Activated T-cell treated with anti-CD3 and anti-CD28 coated beads, Interleukin-2, amount 50 U/mL, for 4 hours (primary cell): ENCODE measurements around the gene CAMK2N2. TPM values are rescaled to one million over a fixed set of nuclear protein-coding genes. Genes with fewer than 3 reads are reported as not detected.

Experiments used
- ATAC-seq, 2 donors: fragments of 200-7000 bp; cut with Tn5 transposase; one replicate each; pipeline ENCODE4 v1.10.0; 2021
- DNase-seq: peaks from one replicate; pipeline ENCODE4 v3.0.0-alpha.2; 2020
- H3K27me3 Mint-ChIP-seq: one replicate; pipeline ENCODE4 v1.8.0; 2021; ENCODE audit warnings: low read depth, mixed read lengths
- H3K36me3 Mint-ChIP-seq: one replicate; pipeline ENCODE4 v1.8.0; 2022; ENCODE audit warnings: mixed read lengths; ENCODE audit not compliant: insufficient read depth
- H3K4me1 Mint-ChIP-seq: one replicate; pipeline ENCODE4 v1.8.0; 2021; ENCODE audit warnings: low read depth, mixed read lengths
- H3K4me3 Mint-ChIP-seq: one replicate; pipeline ENCODE4 v1.8.0; 2021; ENCODE audit warnings: mild to moderate bottlenecking, moderate library complexity, mixed read lengths
- H3K9me3 Mint-ChIP-seq: one replicate; pipeline ENCODE4 v1.8.0; 2021; ENCODE audit warnings: mixed read lengths
- total RNA-seq, 3 donors: library from RNA; stranded (reverse); gene quantifications; one replicate each; pipeline ENCODE4 v1.2.1, GENCODE V29; 2021

CAMK2N2 gene
- total RNA-seq, 3 donors from 2014 or later = 0.34 to 0.53 (median 0.35) TPM

- no peak overlapping the region for H3K4me3 Mint-ChIP-seq
- DNase-seq = no peak
- no peak for ATAC-seq
Measured at GRCh38 chr3:184230081-184230602, 31.2 kb downstream of the CAMK2N2 start.

GRCh38 chr3:184229394-184230080, 31.8 kb downstream of the CAMK2N2 start, which contains the start of gene VWA5B2:
Gene VWA5B2, plus strand, starts transcription at chr3:184229585. Its CDS starts 944 bp downstream, at chr3:184230529.
- ATAC-seq (peak; percentile 96), DNase-seq (peak; percentile 65)
- H3K9me3 Mint-ChIP-seq = no peaks in the 10 kb centered on the region
- peaks cover 9% of the 10 kb centered on the region for H3K4me1 Mint-ChIP-seq
- no peaks in the 10 kb centered on the region for H3K36me3 Mint-ChIP-seq
- H3K4me3 Mint-ChIP-seq = peak within 1 kb of the TSS; percentile 62
- peaks cover 55% of the 10 kb centered on the region for H3K27me3 Mint-ChIP-seq

More at GRCh38 chr3:184230081-184230602, 31.2 kb downstream of the CAMK2N2 start:
- no peaks in the 10 kb centered on the region for H3K9me3 Mint-ChIP-seq
- H3K4me1 Mint-ChIP-seq = peaks cover 9% of the 10 kb centered on the region
- peaks cover 53% of the 10 kb centered on the region for H3K27me3 Mint-ChIP-seq
- H3K36me3 Mint-ChIP-seq = no peaks in the 10 kb centered on the region

- no peaks in the 10 kb centered on the region for H3K36me3 Mint-ChIP-seq
- no peak for DNase-seq
- H3K4me3 Mint-ChIP-seq = peak overlapping the region; percentile 43
- H3K27me3 Mint-ChIP-seq = peaks cover 53% of the 10 kb centered on the region
- H3K9me3 Mint-ChIP-seq = no peaks in the 10 kb centered on the region
- ATAC-seq = no peak
- H3K4me1 Mint-ChIP-seq = peaks cover 9% of the 10 kb centered on the region
Measured at GRCh38 chr3:184228376-184229137, 32.8 kb downstream of the CAMK2N2 start.

GRCh38 chr3:184227481-184227935, 33.8 kb downstream of the CAMK2N2 start:
- Mint-ChIP-seq H3K4me3 (no peak overlapping the region), H3K27me3 (peaks cover 48% of the 10 kb centered on the region), H3K36me3 (no peaks in the 10 kb centered on the region), H3K9me3 (no peaks in the 10 kb centered on the region), H3K4me1 (peaks cover 9% of the 10 kb centered on the region)
- ATAC-seq = peak; percentile 20 to 29
- DNase-seq = peak; percentile 51

GRCh38 chr3:184223946-184224345, 37.4 kb downstream of the CAMK2N2 start:
- peaks cover 2% of the 10 kb centered on the region for H3K4me1 Mint-ChIP-seq
- H3K9me3 Mint-ChIP-seq = no peaks in the 10 kb centered on the region
- no peak for ATAC-seq
- peaks cover 35% of the 10 kb centered on the region for H3K27me3 Mint-ChIP-seq
- DNase-seq = no peak
- no peaks in the 10 kb centered on the region for H3K36me3 Mint-ChIP-seq
- H3K4me3 Mint-ChIP-seq = no peak overlapping the region

GRCh38 chr3:184222521-184222920, 38.8 kb downstream of the CAMK2N2 start:
- DNase-seq (no peak), ATAC-seq (no peak)
- no peaks in the 10 kb centered on the region for H3K36me3 Mint-ChIP-seq
- H3K9me3 Mint-ChIP-seq = no peaks in the 10 kb centered on the region
- no peak overlapping the region for H3K4me3 Mint-ChIP-seq
- H3K4me1 Mint-ChIP-seq = peaks cover 2% of the 10 kb centered on the region
- H3K27me3 Mint-ChIP-seq = peaks cover 29% of the 10 kb centered on the region

- Mint-ChIP-seq H3K36me3 (no peaks in the 10 kb centered on the region), H3K4me3 (no peak overlapping the region), H3K9me3 (no peaks in the 10 kb centered on the region), H3K27me3 (peaks cover 13% of the 10 kb centered on the region), H3K4me1 (no peaks in the 10 kb centered on the region)
- DNase-seq (no peak), ATAC-seq (no peak)
Measured at GRCh38 chr3:184218814-184219213, 42.5 kb downstream of the CAMK2N2 start.

- peaks cover 7% of the 10 kb centered on the region for H3K27me3 Mint-ChIP-seq
- no peak for DNase-seq
- ATAC-seq = no peak
- no peak overlapping the region for H3K4me3 Mint-ChIP-seq
- no peaks in the 10 kb centered on the region for H3K9me3 Mint-ChIP-seq
- H3K4me1 Mint-ChIP-seq = no peaks in the 10 kb centered on the region
- H3K36me3 Mint-ChIP-seq = no peaks in the 10 kb centered on the region
Measured at GRCh38 chr3:184211718-184212117, 49.6 kb downstream of the CAMK2N2 start.

GRCh38 chr3:184211297-184211696, 50.1 kb downstream of the CAMK2N2 start:
- Mint-ChIP-seq H3K9me3 (no peaks in the 10 kb centered on the region), H3K36me3 (no peaks in the 10 kb centered on the region), H3K27me3 (peaks cover 10% of the 10 kb centered on the region), H3K4me1 (no peaks in the 10 kb centered on the region), H3K4me3 (no peak overlapping the region)
- DNase-seq (no peak), ATAC-seq (no peak)

Other genes with a start within 250 kb of the CAMK2N2 start
- gene ABCC5, start 243.7 kb downstream of the CAMK2N2 start, total RNA-seq = 10 to 100 TPM; 10.0 to 12.5 (median 12.4) TPM
- gene HTR3D, start 229.8 kb downstream of the CAMK2N2 start, total RNA-seq = not detected
- not detected for gene HTR3C, start 208.5 kb downstream of the CAMK2N2 start, total RNA-seq
- gene HTR3E, start 164.5 kb downstream of the CAMK2N2 start, total RNA-seq = not detected
- 10 to 100 TPM; 91.7 to 94.5 (median 92.6) TPM for gene EIF2B5, start 126.2 kb downstream of the CAMK2N2 start, total RNA-seq
- gene DVL3, start 106.2 kb downstream of the CAMK2N2 start, total RNA-seq = 10 to 100 TPM; 38.7 to 46.4 (median 40.3) TPM
- 100 to 1,000 TPM; 242 to 255 (median 251) TPM for gene AP2M1, start 86.7 kb downstream of the CAMK2N2 start, total RNA-seq
- 10 to 100 TPM; 79.7 to 91.2 (median 84.4) TPM for gene ABCF3, start 75.4 kb downstream of the CAMK2N2 start, total RNA-seq
- under 1 TPM in 1 of 3 donors, not detected in 2; 0.16 TPM for gene VWA5B2, start 32.0 kb downstream of the CAMK2N2 start, total RNA-seq
- gene ALG3, start 12.6 kb downstream of the CAMK2N2 start, total RNA-seq = 10 to 100 TPM; 89.9 to 93.7 (median 92.5) TPM
- 10 to 100 TPM; 15.2 to 19.7 (median 18.1) TPM for gene EEF1AKMT4, start 11.9 kb downstream of the CAMK2N2 start, total RNA-seq
- gene ECE2, start 14.5 kb upstream of the CAMK2N2 start, total RNA-seq = not detected
- gene PSMD2, start 37.7 kb upstream of the CAMK2N2 start, total RNA-seq = 100 to 1,000 TPM; 497 to 520 (median 498) TPM
- gene EIF4G1, start 53.1 kb upstream of the CAMK2N2 start, total RNA-seq = 1,000 to 10,000 TPM in 2 of 3 donors, 100 to 1,000 TPM in 1; 990 to 1,057 (median 1,007) TPM
- gene FAM131A, start 76.0 kb upstream of the CAMK2N2 start, total RNA-seq = 1 to 10 TPM; 3.5 to 4.4 (median 3.7) TPM
- gene CLCN2, start 100.1 kb upstream of the CAMK2N2 start, total RNA-seq = 1 to 10 TPM; 4.5 to 5.2 (median 5.0) TPM
- gene POLR2H, start 100.2 kb upstream of the CAMK2N2 start, total RNA-seq = 100 to 1,000 TPM; 146 to 170 (median 165) TPM
- not detected for gene THPO, start 116.7 kb upstream of the CAMK2N2 start, total RNA-seq
- gene CHRD, start 118.5 kb upstream of the CAMK2N2 start, total RNA-seq = under 1 TPM in 2 of 3 donors, not detected in 1; 0.11 to 0.33 TPM